Colonic mucosa (tissue), 4 donors: ENCODE data around the gene RAB11FIP3. TPM values are rescaled to one million over a fixed set of nuclear protein-coding genes. Genes with fewer than 3 reads are reported as not detected.
A peak's percentile ranks its signal among the peaks of the same experiment; 100 is the strongest.

Experiments used
- DNase-seq: peaks from one replicate; pipeline ENCODE4 v3.0.0-alpha.2; 2020
- H3K27ac ChIP-seq: fragments of 200-600 bp; one replicate; pipeline ENCODE4 v1.8.0; 2021
- H3K27me3 ChIP-seq: fragments of 200-600 bp; one replicate; pipeline ENCODE4 v1.8.0; 2021
- H3K36me3 ChIP-seq: fragments of 200-600 bp; one replicate; pipeline ENCODE4 v1.8.0; 2021
- H3K4me1 ChIP-seq: fragments of 200-600 bp; one replicate; pipeline ENCODE4 v1.8.0; 2021; ENCODE audit warnings: mild to moderate bottlenecking
- H3K4me3 ChIP-seq: fragments of 200-600 bp; one replicate; pipeline ENCODE4 v1.8.0; 2021
- H3K9ac ChIP-seq, 2 donors: one replicate each; pipeline ENCODE4 v1.7.0; 2013; ENCODE audit warnings: control low read depth in 2 of 2, low read depth in 2 of 2, low read length in 2 of 2
- H3K9me3 ChIP-seq: fragments of 200-600 bp; one replicate; pipeline ENCODE4 v1.8.0; 2021
- CTCF ChIP-seq: fragments of 200-600 bp; IDR thresholded peaks from one replicate; pipeline ENCODE4 v1.8.0; 2022; ENCODE audit warnings: antibody characterized with exemption, mild to moderate bottlenecking
- intact Hi-C: fragments of 100-400 bp; cut with DNase I; formaldehyde crosslinking; loops from one replicate; pipeline ENCODE4 v1.14.1; 2022
- total RNA-seq, 2 donors: library from RNA; stranded (reverse); fragmentation: NEBNext Ultra II Directional in 1 of 2; extraction: Animal tissue kit (Norgen Biotek cat#: 25700) in 1 of 2; gene quantifications; one replicate each; pipeline ENCODE4 v1.2.1, GENCODE V29; 2021
- donor health status: healthy.
- donor health status: DM: no; HTN: no; CAD: no.
- donor health status: DM: no; HTN: no; CAD: no.

RAB11FIP3 gene
- total RNA-seq, 2 donors from 2014 or later, result 20.9 to 22.3 TPM

GRCh38 chr16:401468-402348 lies 23.7 kb upstream of the RAB11FIP3 start, which contains the start of gene DECR2:
DECR2 (plus strand) TSS chr16:401885; CDS start chr16:401964, 79 bp downstream.
- peak within 1 kb of the TSS; percentile 93 for H3K27ac ChIP-seq
- H3K27me3 ChIP-seq, result no peaks in the 10 kb centered on the region
- peaks cover under 1% of the 10 kb centered on the region for H3K4me1 ChIP-seq
- peak; percentile 98 for DNase-seq
- peak within 1 kb of the TSS; percentile 76 to 96 for H3K9ac ChIP-seq
- H3K9me3 ChIP-seq, result no peaks in the 10 kb centered on the region
- peak within 1 kb of the TSS; percentile 55 for H3K4me3 ChIP-seq
- H3K36me3 ChIP-seq, result no peaks in the 10 kb centered on the region
- intact Hi-C loops, result no loop called here
- TF ChIP-seq CTCF, result no peak

- H3K27me3 ChIP-seq, result no peaks in the 10 kb centered on the region
- intact Hi-C loops, result no loop called here
- H3K27ac ChIP-seq, result no peak overlapping the region
- H3K9me3 ChIP-seq, result no peaks in the 10 kb centered on the region
- no peaks in the 10 kb centered on the region for H3K4me1 ChIP-seq
- no peak for TF ChIP-seq CTCF
- no peak overlapping the region for H3K9ac ChIP-seq
- no peak for DNase-seq
- no peaks in the 10 kb centered on the region for H3K36me3 ChIP-seq
- H3K4me3 ChIP-seq, result no peak overlapping the region
These were observed 20.4 kb upstream of the RAB11FIP3 start for GRCh38 chr16:404971-405486.

GRCh38 chr16:405548-406506 lies 19.6 kb upstream of the RAB11FIP3 start:
- DNase-seq, result no peak
- no peak for TF ChIP-seq CTCF
- Histone ChIP-seq H3K9me3 (no peaks in the 10 kb centered on the region), H3K4me1 (no peaks in the 10 kb centered on the region), H3K4me3 (no peak overlapping the region), H3K27ac (no peak overlapping the region), H3K27me3 (no peaks in the 10 kb centered on the region), H3K9ac (no peak overlapping the region), H3K36me3 (no peaks in the 10 kb centered on the region)
- intact Hi-C loops, result no loop called here

GRCh38 chr16:407253-407652 lies 18.2 kb upstream of the RAB11FIP3 start:
- H3K27ac ChIP-seq, result no peak overlapping the region
- H3K9me3 ChIP-seq, result no peaks in the 10 kb centered on the region
- no peak for TF ChIP-seq CTCF
- no peak for DNase-seq
- H3K4me3 ChIP-seq, result no peak overlapping the region
- no peaks in the 10 kb centered on the region for H3K4me1 ChIP-seq
- H3K36me3 ChIP-seq, result no peaks in the 10 kb centered on the region
- intact Hi-C loops, result no loop called here
- H3K27me3 ChIP-seq, result no peaks in the 10 kb centered on the region
- no peak overlapping the region for H3K9ac ChIP-seq

- no peak overlapping the region for H3K27ac ChIP-seq
- TF ChIP-seq CTCF, result no peak
- H3K4me3 ChIP-seq, result no peak overlapping the region
- H3K9me3 ChIP-seq, result no peaks in the 10 kb centered on the region
- H3K36me3 ChIP-seq, result no peaks in the 10 kb centered on the region
- H3K27me3 ChIP-seq, result no peaks in the 10 kb centered on the region
- DNase-seq, result no peak
- H3K4me1 ChIP-seq, result no peaks in the 10 kb centered on the region
- intact Hi-C loops, result no loop called here
- H3K9ac ChIP-seq, result no peak overlapping the region
These were observed 14.8 kb upstream of the RAB11FIP3 start for GRCh38 chr16:410516-411178.
